Peyer's patch (tissue), 4 donors: ENCODE results near the gene HOXA4.

Experiments used
- CTCF ChIP-seq, 6 experiments: fragments of 450-650 bp in 4 of 6; fragments of 200-600 bp in 2 of 6; sonication (generic) in 1 of 6; IDR thresholded peaks; one replicate each; pipeline ENCODE4 v1.5.1; 2017 to 2019; ENCODE audit warnings: antibody characterized with exemption in 6 of 6, mild to moderate bottlenecking in 3 of 6, moderate library complexity in 1 of 6
- POLR2A ChIP-seq, 2 donors: fragments of 450-650 bp; IDR thresholded peaks; one replicate each; pipeline ENCODE4 v1.5.1; 2017; ENCODE audit warnings: antibody characterized with exemption in 2 of 2, mild to moderate bottlenecking in 2 of 2, moderate library complexity in 2 of 2

DNA sequence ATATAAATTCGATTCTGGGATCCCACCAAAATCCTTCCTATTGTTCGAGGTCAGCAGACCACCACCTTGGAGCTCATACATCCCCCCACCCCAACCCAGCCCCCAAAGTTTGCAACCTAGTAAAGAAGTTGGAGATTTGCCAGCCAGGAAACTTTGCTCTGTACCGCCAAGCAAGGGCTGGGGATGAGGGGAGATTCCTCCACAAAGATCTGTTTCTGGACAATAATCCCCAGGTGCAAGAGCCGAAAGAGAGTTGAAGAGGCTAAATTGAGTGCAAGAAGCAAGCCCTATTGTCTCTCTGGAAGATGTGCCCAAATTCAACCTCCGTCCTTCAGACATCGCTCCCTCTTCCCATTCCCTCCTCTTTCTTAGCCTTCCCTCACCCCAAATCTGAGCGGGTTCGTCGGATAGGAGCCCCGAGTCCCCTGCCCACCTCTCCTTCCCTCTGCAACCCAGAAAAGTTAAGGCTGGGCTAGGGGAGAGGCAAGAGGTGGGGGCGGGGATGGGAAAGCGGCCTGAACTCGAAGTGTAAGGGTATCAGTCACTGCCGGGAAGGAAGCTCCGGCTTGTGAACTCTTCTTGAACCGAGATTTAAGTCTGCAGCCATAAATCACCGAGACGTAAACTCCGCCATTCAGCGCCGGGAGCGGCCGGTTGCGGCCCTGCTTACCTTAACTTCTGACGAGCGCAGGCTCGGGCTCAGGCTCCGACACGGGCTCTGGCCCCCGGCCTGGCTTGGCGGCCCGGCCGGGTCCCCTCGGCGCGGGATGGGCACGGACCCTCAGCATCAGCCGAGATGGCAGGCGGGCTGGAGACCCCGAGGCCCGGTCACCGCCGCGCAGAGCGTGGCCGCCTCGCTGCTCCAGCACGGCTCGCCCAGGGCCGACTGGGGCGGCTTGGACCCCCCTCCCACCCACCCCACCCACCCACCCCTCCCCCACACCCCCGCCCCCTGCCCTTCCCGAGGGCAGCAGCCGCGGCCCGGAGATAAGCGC, 17.3 kb downstream of the HOXA4 start:
- TF ChIP-seq CTCF (IDR thresholded peaks at IDR 0.05) (no peak), POLR2A (IDR thresholded peaks at IDR 0.05) (peak in 1 of 2 donors; percentile 40)
